HG03575 (cell line): ENCODE measurements around the gene CYCS.
"Not testable (repeated sequence)": the region's sequence is repeated elsewhere in the genome, so short reads cannot be mapped to it uniquely, and the experiment has no call there.

ENCODE experiments used
- ATAC-seq: cut with Tn5 transposase; IDR thresholded peaks from one replicate; pipeline ENCODE4 v1.9.1; 2021; ENCODE audit not compliant: unreplicated experiment, insufficient number of reproducible peaks, low FRiP score; ENCODE audit errors: extremely low read depth

CYCS gene

GRCh38 chr7:25125137-25125946 lies at the start of gene CYCS:
TSS of gene CYCS (minus strand) at chr7:25125260. CDS start at chr7:25124119, 1,141 bp downstream.
- peak; percentile 83 for ATAC-seq

- ATAC-seq: no peak
Measured at GRCh38 chr7:25173184-25173583, 48.1 kb upstream of the CYCS start.

GRCh38 chr7:25171516-25171915 lies 46.5 kb upstream of the CYCS start:
- ATAC-seq: no peak

- ATAC-seq: no peak
Measured at GRCh38 chr7:25171071-25171470, 46.0 kb upstream of the CYCS start.

- no peak for ATAC-seq
Measured at GRCh38 chr7:25169683-25170082, 44.6 kb upstream of the CYCS start.

GRCh38 chr7:25168145-25168544 lies 43.1 kb upstream of the CYCS start:
- ATAC-seq: no peak

GRCh38 chr7:25167262-25167843 lies 42.3 kb upstream of the CYCS start:
- ATAC-seq: no peak

- not testable (repeated sequence) for ATAC-seq
Measured at GRCh38 chr7:25159983-25160596, 35.0 kb upstream of the CYCS start.

GRCh38 chr7:25158966-25159365 lies 33.9 kb upstream of the CYCS start:
- no peak for ATAC-seq

GRCh38 chr7:25151773-25152172 lies 26.7 kb upstream of the CYCS start:
- no peak for ATAC-seq

GRCh38 chr7:25149836-25150235 lies 24.8 kb upstream of the CYCS start:
- ATAC-seq: no peak

GRCh38 chr7:25148772-25149575 lies 23.9 kb upstream of the CYCS start:
- ATAC-seq: no peak

GRCh38 chr7:25143763-25144162 lies 18.7 kb upstream of the CYCS start:
- ATAC-seq: no peak

GRCh38 chr7:25139536-25139935 lies 14.5 kb upstream of the CYCS start:
- no peak for ATAC-seq

- no peak for ATAC-seq
Measured at GRCh38 chr7:25134358-25135010, 9.4 kb upstream of the CYCS start.

- no peak for ATAC-seq
Measured at GRCh38 chr7:25132430-25132829, 7.4 kb upstream of the CYCS start.

- ATAC-seq: no peak
Measured at GRCh38 chr7:25126751-25127150, 1.7 kb upstream of the CYCS start.

GRCh38 chr7:25124465-25125136 lies 459 bp downstream of the CYCS start:
- ATAC-seq: no peak
